ENCODE data around the gene RNU11. TPM values are rescaled to one million over a fixed set of nuclear protein-coding genes. Genes with fewer than 3 reads are reported as not detected.

The RNU11 gene
- not detected in 2 replicates for total RNA-seq

DNA sequence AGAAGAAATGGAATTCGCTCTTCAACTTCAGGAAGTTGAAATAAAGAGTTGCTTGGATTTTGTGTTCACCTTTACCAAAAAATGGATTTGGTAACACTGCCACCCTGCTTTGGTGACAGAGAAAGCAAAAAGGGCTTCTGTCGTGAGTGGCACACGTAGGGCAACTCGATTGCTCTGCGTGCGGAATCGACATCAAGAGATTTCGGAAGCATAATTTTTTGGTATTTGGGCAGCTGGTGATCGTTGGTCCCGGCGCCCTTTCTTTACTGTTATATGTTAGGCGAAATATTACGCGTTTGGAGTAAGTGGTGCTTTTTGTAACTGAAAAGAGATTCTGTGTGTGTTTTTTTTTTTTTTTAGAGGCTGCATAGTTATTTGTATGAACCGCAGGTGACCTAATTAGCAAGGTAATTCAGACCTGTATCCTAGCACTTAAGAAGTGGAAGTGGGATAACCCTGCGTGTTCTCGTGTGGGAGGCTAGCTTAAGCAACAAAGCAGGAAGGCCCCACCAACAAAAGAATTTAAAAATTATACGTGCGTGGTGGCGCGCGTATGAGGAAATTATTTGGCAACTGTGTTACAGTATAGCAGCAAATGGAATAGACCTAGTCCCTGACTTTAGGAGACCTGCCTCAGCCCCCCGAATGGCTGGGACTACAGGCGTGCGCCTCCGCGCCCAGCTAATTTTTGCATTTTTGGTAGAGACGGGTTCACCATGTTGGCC lies at the start of gene RNU11:
Gene RNU11, plus strand, starts transcription at position 127 of the 725 bp plus-strand sequence.

DNA sequence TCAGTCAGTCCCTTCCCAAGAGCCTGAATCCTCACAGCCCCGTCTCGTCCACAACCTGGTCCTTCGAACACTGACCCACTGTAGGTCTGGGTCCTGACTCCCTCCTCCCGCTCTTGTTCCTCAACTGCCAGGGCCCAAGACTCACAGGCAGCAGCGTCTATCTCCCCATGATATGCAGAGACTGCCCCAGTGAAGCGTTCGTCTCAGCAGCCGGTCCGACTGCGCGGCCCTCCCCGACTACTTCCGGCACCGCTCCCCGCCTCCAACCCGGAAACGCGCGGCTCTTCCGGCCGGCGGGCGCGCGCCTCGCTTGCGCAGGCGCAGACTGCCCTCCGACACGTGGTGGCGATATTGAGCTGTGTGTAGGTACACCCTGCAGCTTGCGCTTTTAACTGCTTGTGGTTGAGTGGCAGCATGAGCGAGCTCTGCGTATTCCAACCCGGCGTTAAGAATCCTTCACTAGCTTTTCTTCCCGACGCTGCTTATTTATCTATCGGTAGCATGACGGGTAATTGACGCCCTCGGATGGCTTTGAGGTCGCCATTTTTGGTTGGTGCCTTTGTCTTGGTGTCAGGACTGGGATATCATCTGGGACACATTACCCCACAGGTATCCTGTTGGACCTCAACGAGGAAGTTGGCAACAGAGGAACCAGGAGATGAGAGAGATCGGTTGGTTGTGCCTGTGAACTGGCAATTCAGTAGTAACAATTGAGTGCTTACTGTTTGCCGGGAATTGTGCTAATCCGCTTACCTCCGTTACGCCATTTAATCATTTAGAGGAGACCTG lies 5.4 kb upstream of the RNU11 start, which contains the start of gene TAF12:
Gene TAF12, minus strand, starts transcription at position 221 of the 789 bp plus-strand sequence. CDS start 20,986 bp downstream, outside the sequence.

GRCh38 chr1:28668191-28668955 lies 20.0 kb downstream of the RNU11 start, which contains the start of gene GMEB1:
GMEB1 (plus strand) TSS chr1:28668784; CDS start chr1:28683613, 14,829 bp downstream.

Other genes with a start within 250 kb of the RNU11 start
- gene RCC1, start 142.6 kb upstream of the RNU11 start, total RNA-seq, result 45.9 and 47.2 TPM in 2 replicates
- 19.2 and 21.0 TPM in 2 replicates for gene TRNAU1AP, start 95.5 kb upstream of the RNU11 start, total RNA-seq
- 2.2 and 5.7 TPM in 2 replicates for gene RAB42, start 56.3 kb upstream of the RNU11 start, total RNA-seq
- gene TAF12, start 5.5 kb upstream of the RNU11 start, total RNA-seq, result 34.2 and 34.8 TPM in 2 replicates
- 8.4 and 10.2 TPM in 2 replicates for gene GMEB1, start 20.2 kb downstream of the RNU11 start, total RNA-seq
- 46.5 and 48.9 TPM in 2 replicates for gene YTHDF2, start 88.3 kb downstream of the RNU11 start, total RNA-seq
- gene OPRD1, start 163.6 kb downstream of the RNU11 start, total RNA-seq, result under 0.01 and 0.13 TPM in 2 replicates